Gastroesophageal sphincter (tissue), 4 donors: ENCODE measurements around the gene TNFAIP8. TPM values are rescaled to one million over a fixed set of nuclear protein-coding genes. Genes with fewer than 3 reads are reported as not detected.

Experiments
- ATAC-seq: fragments of 150-250 bp; one replicate; pipeline ENCODE4 v1.9.1; 2016; ENCODE audit warnings: mild to moderate bottlenecking, moderate library complexity
- H3K27ac ChIP-seq, 4 donors: fragments of 200-600 bp; sonication (generic) in 3 of 4; 1 replicate in 3 of 4; 2 replicates in 1 of 4; pipeline ENCODE4 v1.5.1; 2016 to 2019
- H3K27me3 ChIP-seq: fragments of 200-600 bp; sonication (generic); one replicate; pipeline ENCODE4 v1.5.1; 2019
- H3K36me3 ChIP-seq, 2 donors: fragments of 200-600 bp; sonication (generic); one replicate each; pipeline ENCODE4 v1.5.1; 2019; ENCODE audit warnings: control low read depth in 1 of 2
- H3K4me1 ChIP-seq, 3 donors: fragments of 200-600 bp; sonication (generic); 1 replicate in 2 of 3; 2 replicates in 1 of 3; pipeline ENCODE4 v1.5.1; 2016 to 2019; ENCODE audit warnings: control low read depth in 2 of 3
- H3K4me3 ChIP-seq, 2 donors: fragments of 200-600 bp; sonication (generic); one replicate each; pipeline ENCODE4 v1.5.1; 2019; ENCODE audit warnings: mild to moderate bottlenecking in 1 of 2, moderate library complexity in 1 of 2
- H3K9me3 ChIP-seq, 3 donors: fragments of 200-600 bp; sonication (generic); one replicate each; pipeline ENCODE4 v1.5.1; 2017 to 2019; ENCODE audit warnings: control low read depth in 2 of 3
- EP300 ChIP-seq: sonication (generic); formaldehyde crosslinking; IDR thresholded peaks from one replicate; pipeline ENCODE4 v1.6.1; 2017; ENCODE audit warnings: antibody characterized with exemption, mild to moderate bottlenecking
- POLR2A ChIP-seq, 2 donors: fragments of 450-650 bp; IDR thresholded peaks; one replicate each; pipeline ENCODE4 v1.6.1; 2017; ENCODE audit warnings: antibody characterized with exemption in 2 of 2, mild to moderate bottlenecking in 2 of 2, moderate library complexity in 1 of 2
- POLR2AphosphoS5 ChIP-seq: sonication (generic); formaldehyde crosslinking; IDR thresholded peaks from one replicate; pipeline ENCODE4 v1.6.1; 2017; ENCODE audit warnings: antibody characterized with exemption
- WGBS, 2 donors: methylation state at CpG; one replicate each; pipeline ENCODE4 v1.1.5; 2018; ENCODE audit warnings: low coverage in 1 of 2; 5-methylcytosine and 5-hydroxymethylcytosine counted together
- total RNA-seq, 4 donors: library from RNA; depleted of rRNA; stranded (reverse); fragments of >200 nt; gene quantifications; one replicate each; pipeline ENCODE4 v1.1.0, GENCODE V29; 2016
- TF ChIP-seq, protein P1 (sequence below), 4 experiments: fragments of 200-600 bp in 2 of 4; fragments of 450-650 bp in 2 of 4; sonication (generic) in 1 of 4; IDR thresholded peaks; one replicate each; pipeline ENCODE4 v1.5.1; 2017 to 2019; ENCODE audit warnings: antibody characterized with exemption in 4 of 4, mild to moderate bottlenecking in 2 of 4, moderate library complexity in 2 of 4

TNFAIP8 gene
- total RNA-seq, 4 donors from 2014 or later, result 25.4 to 76.7 (median 31.6) TPM

DNA sequence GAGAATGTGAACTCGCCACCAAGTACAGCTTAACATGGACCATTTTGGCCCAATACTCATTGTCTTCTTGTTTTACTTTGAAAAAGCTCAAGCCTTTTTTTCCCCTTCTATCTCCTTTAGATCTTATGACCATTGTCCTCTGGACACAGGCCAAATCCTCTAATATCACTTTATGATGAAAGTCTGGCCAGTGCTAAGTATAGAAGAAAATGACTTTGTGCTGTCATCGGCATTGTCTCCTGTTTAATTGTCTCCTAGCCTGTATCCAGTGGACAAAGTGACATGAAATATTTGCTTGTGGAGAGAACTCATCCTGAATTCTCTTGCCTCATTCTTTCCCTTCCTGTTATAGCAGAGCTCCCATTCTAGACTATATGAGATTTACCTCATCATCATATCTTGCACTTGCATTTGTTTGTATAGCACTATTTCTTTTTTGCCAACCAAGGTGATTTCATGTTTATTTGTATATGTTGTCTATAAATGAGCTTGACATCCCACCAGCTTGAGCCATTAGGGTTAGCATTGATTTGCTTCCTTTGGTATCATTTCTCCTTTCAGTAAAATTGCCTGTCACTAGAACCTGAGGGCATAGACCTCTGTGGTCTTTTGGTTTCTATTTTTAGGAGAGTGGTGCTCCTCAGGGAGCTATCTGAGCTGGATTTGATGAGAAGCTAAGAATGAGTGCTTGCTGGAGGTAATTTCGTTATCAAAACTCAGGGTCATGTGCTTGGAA is 18.8 kb upstream of the TNFAIP8 start:
- Histone ChIP-seq H3K27ac (no peak overlapping the region), H3K9me3 (no peaks in the 10 kb centered on the region), H3K4me3 (no peak overlapping the region), H3K27me3 (no peaks in the 10 kb centered on the region), H3K36me3 (no peaks in the 10 kb centered on the region), H3K4me1 (peaks cover 0 to 31% (median 0%) of the 10 kb centered on the region in 3 donors)
- no peak for ATAC-seq
- TF ChIP-seq EP300 (no peak), POLR2A (IDR thresholded peaks at IDR 0.05) (no peak), POLR2AphosphoS5 (no peak)
- TF ChIP-seq, protein P1, sequence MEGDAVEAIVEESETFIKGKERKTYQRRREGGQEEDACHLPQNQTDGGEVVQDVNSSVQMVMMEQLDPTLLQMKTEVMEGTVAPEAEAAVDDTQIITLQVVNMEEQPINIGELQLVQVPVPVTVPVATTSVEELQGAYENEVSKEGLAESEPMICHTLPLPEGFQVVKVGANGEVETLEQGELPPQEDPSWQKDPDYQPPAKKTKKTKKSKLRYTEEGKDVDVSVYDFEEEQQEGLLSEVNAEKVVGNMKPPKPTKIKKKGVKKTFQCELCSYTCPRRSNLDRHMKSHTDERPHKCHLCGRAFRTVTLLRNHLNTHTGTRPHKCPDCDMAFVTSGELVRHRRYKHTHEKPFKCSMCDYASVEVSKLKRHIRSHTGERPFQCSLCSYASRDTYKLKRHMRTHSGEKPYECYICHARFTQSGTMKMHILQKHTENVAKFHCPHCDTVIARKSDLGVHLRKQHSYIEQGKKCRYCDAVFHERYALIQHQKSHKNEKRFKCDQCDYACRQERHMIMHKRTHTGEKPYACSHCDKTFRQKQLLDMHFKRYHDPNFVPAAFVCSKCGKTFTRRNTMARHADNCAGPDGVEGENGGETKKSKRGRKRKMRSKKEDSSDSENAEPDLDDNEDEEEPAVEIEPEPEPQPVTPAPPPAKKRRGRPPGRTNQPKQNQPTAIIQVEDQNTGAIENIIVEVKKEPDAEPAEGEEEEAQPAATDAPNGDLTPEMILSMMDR (IDR thresholded peaks at IDR 0.05), result no peak
- WGBS, 2 donors, result 38 to 73% methylated on average over 1 to 3 of the region's 3 CpGs

DNA sequence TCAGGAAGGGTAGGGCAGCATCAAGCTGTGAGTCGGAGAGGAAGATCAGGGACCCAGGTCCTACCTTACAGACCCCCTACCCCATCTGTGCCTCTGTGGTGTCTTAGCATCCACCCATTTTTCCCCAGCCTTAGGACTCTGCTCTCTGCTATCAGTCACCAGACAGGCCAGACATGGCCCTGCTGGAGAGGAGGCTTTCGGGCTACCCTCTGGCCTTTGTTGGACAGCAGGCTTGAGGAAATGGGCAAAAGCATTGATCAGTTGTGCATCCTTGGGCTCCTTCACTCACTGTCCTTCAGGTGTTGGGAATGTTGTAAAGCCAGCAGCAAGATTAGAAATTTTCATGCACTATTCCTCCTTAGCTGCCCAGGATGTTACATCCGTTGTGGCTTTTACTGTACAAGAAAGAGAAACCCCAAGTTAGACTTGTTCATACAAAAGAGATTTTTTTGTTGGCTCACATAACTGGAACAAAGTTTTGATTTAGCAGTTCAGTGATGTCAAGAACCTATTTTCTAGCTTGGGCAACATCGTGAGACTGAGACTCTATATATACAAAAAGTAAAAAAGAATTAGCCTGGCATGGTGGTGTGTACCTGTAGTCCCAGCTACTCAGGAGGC is 17.4 kb upstream of the TNFAIP8 start:
- 80 to 92% methylated on average over 2 to 4 of the region's 4 CpGs for WGBS, 2 donors
- H3K36me3 ChIP-seq, result no peaks in the 10 kb centered on the region
- H3K4me1 ChIP-seq, result peaks cover 0 to 43% (median 0%) of the 10 kb centered on the region in 3 donors
- no peak overlapping the region for H3K27ac ChIP-seq
- no peak for TF ChIP-seq POLR2AphosphoS5
- TF ChIP-seq POLR2A (IDR thresholded peaks at IDR 0.05), result no peak
- no peaks in the 10 kb centered on the region for H3K27me3 ChIP-seq
- no peak for ATAC-seq
- no peak overlapping the region for H3K4me3 ChIP-seq
- no peaks in the 10 kb centered on the region for H3K9me3 ChIP-seq

DNA sequence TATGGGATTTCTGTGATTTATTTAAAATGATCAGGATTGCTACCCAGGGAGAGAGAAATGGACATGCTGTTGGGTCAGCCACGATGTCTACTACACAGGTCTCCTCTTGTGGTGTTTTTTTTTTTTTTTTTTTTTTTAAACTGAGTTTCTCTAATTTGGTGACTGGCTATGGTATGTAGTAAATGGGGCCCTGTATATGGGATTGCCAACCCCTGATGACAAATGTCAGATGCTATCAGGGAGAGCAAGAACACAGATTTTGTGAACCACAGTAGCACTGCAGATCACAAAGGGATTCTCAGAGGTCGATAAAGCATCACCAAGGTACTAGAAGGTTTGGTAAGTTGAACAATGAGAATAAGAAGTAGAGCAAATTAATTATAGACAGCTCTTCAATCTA is 16.5 kb upstream of the TNFAIP8 start:
- H3K36me3 ChIP-seq, result no peaks in the 10 kb centered on the region
- H3K4me1 ChIP-seq, result peaks cover 0 to 46% (median 0%) of the 10 kb centered on the region in 3 donors
- H3K27ac ChIP-seq, result no peak overlapping the region
- WGBS, 2 donors, result 96 to 100% methylated on average over 2 of the region's 2 CpGs
- H3K9me3 ChIP-seq, result no peaks in the 10 kb centered on the region
- no peak for ATAC-seq
- no peak overlapping the region for H3K4me3 ChIP-seq
- TF ChIP-seq, protein P1 (IDR thresholded peaks at IDR 0.05), result no peak
- TF ChIP-seq POLR2A (IDR thresholded peaks at IDR 0.05), result no peak
- no peak for TF ChIP-seq EP300
- TF ChIP-seq POLR2AphosphoS5, result no peak
- no peaks in the 10 kb centered on the region for H3K27me3 ChIP-seq

DNA sequence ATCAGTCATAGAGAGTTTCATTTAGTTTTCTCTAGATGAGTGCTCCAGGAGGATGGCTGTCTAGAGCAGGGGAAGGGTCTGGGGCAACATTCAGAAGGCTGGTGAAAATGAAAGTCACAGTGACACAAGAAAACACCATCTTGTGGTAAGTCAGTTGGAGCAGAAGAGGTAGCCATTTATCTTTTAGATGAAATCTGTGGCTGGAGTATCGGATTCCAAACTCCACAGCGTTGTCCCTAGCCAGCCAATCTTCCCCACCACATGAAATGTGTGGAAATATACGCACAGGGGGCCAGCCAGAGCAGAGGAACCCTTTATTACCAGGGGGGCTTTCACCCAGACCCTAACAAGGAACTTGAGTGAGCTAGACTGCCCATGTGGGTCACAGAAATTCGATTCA is 15.9 kb upstream of the TNFAIP8 start:
- no peak for ATAC-seq
- TF ChIP-seq POLR2A (IDR thresholded peaks at IDR 0.05) (no peak), POLR2AphosphoS5 (no peak), EP300 (no peak)
- TF ChIP-seq, protein P1 (IDR thresholded peaks at IDR 0.05), result no peak
- no peak overlapping the region for H3K4me3 ChIP-seq
- WGBS, 2 donors, result no CpG with 5 or more reads among the region's 4 CpGs
- no peaks in the 10 kb centered on the region for H3K36me3 ChIP-seq
- H3K9me3 ChIP-seq, result no peaks in the 10 kb centered on the region
- H3K4me1 ChIP-seq, result peaks cover 0 to 40% (median 0%) of the 10 kb centered on the region in 3 donors
- H3K27me3 ChIP-seq, result no peaks in the 10 kb centered on the region
- no peak overlapping the region for H3K27ac ChIP-seq

DNA sequence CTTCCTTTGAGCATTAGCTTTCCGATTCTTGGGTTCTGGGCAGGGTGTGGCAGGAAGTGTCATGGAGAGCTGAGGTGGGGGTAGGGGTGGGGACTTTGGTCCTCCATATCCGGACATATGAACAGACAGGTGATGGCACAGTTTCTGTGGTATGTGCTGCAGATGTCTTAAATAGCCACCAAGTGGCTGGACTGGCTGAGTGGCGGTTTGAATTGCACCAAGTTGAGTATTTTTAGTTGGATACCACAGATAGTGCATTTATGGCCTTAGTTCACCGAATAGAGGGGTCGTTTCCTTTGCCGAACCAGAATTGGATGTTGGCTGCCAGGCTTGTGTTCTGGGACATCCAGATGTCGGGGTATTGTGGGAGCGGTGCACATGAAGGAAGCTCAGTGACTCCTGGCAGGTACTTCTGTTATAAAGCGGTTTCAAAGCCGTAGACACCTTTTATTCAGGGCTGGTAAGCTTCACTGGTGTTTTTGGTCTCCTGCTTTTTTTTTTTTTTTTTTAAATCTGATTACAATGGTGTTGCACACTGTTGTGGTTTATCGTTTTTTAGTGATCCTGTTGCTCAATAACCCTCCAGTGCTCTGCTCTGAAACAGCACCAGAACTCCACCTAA is 15.1 kb upstream of the TNFAIP8 start:
- TF ChIP-seq POLR2A (IDR thresholded peaks at IDR 0.05) (no peak), POLR2AphosphoS5 (no peak), EP300 (no peak)
- TF ChIP-seq, protein P1 (IDR thresholded peaks at IDR 0.05), result no peak
- ATAC-seq, result no peak
- no peaks in the 10 kb centered on the region for H3K36me3 ChIP-seq
- H3K9me3 ChIP-seq, result no peaks in the 10 kb centered on the region
- H3K27ac ChIP-seq, result no peak overlapping the region
- no peaks in the 10 kb centered on the region for H3K27me3 ChIP-seq
- WGBS, 2 donors, result 91 to 96% methylated on average over 8 to 11 of the region's 11 CpGs
- H3K4me1 ChIP-seq, result peaks cover 0 to 35% (median 0%) of the 10 kb centered on the region in 3 donors
- no peak overlapping the region for H3K4me3 ChIP-seq
